WTC11 (cell line): ENCODE results near the gene H2AZ1. TPM values are rescaled to one million over a fixed set of nuclear protein-coding genes. Genes with fewer than 3 reads are reported as not detected.

ENCODE experiments used
- ATAC-seq: fragments of 200-7000 bp; cut with Tn5 transposase; 2 replicates; pipeline ENCODE4 v1.10.0; 2021; ENCODE audit warnings: mild to moderate bottlenecking, moderate library complexity
- CTCF ChIA-PET: fragments of 300-600 bp; sonication (Branson Sonifier 250); formaldehyde crosslinking; loops from one replicate; lab custom pipeline; 2021; ENCODE audit warnings: antibody characterized with exemption; lab: Charles Lee
- POLR2A ChIA-PET: fragments of 350-600 bp; sonication (Branson Sonifier 250); formaldehyde crosslinking; loops from one replicate; lab custom pipeline; 2021; ENCODE audit warnings: antibody characterized with exemption; lab: Charles Lee
- DNase-seq: peaks from one replicate; pipeline ENCODE4 v3.0.0; 2021; ENCODE audit warnings: low spot score
- H3K27ac Mint-ChIP-seq: 2 replicates; pipeline ENCODE4 v1.8.0; 2021; ENCODE audit warnings: mixed read lengths
- H3K27me3 Mint-ChIP-seq: 2 replicates; pipeline ENCODE4 v1.8.0; 2021; ENCODE audit warnings: low read depth, mild to moderate bottlenecking, moderate library complexity, mixed read lengths
- H3K36me3 Mint-ChIP-seq: 2 replicates; pipeline ENCODE4 v1.8.0; 2021; ENCODE audit warnings: mixed read lengths
- H3K4me1 Mint-ChIP-seq: 2 replicates; pipeline ENCODE4 v1.8.0; 2022; ENCODE audit warnings: mixed read lengths
- H3K4me3 Mint-ChIP-seq: 2 replicates; pipeline ENCODE4 v1.8.0; 2021; ENCODE audit warnings: mild to moderate bottlenecking, moderate library complexity, mixed read lengths
- H3K9me3 Mint-ChIP-seq: 2 replicates; pipeline ENCODE4 v1.8.0; 2021; ENCODE audit warnings: mixed read lengths
- FOXP1 ChIP-seq: sonication (generic); formaldehyde crosslinking; IDR thresholded peaks from 2 replicates; pipeline ENCODE4 v1.8.0; 2022; ENCODE audit warnings: missing genetic modification reagents, mild to moderate bottlenecking, moderate library complexity, borderline replicate concordance
- GABPB1 ChIP-seq: sonication (generic); formaldehyde crosslinking; IDR thresholded peaks from 2 replicates; pipeline ENCODE4 v1.8.1; 2023; ENCODE audit warnings: mild to moderate bottlenecking, missing genetic modification reagents
- GRHL2 ChIP-seq: fragments of 250-450 bp; sonication (Bioruptor Pico); IDR thresholded peaks from 2 replicates; pipeline ENCODE4 v1.8.0; 2022; ENCODE audit warnings: mild to moderate bottlenecking, moderate library complexity; ENCODE audit not compliant: insufficient replicate concordance, severe bottlenecking
- GTF2I ChIP-seq: fragments of 250-450 bp; sonication (Bioruptor Pico); conservative IDR thresholded peaks from 2 replicates; pipeline ENCODE4 v1.4.0; 2021; ENCODE audit warnings: mild to moderate bottlenecking
- HMGA2 ChIP-seq: fragments of 250-450 bp; sonication (Bioruptor Pico); IDR thresholded peaks from 2 replicates; pipeline ENCODE4 v1.4.0; 2021; ENCODE audit warnings: mild to moderate bottlenecking, moderate library complexity
- IRF2 ChIP-seq: sonication (generic); formaldehyde crosslinking; IDR thresholded peaks from 2 replicates; pipeline ENCODE4 v1.8.0; 2022; ENCODE audit warnings: low read depth, missing genetic modification reagents, borderline replicate concordance
- JUN ChIP-seq: sonication (generic); formaldehyde crosslinking; IDR thresholded peaks from 2 replicates; pipeline ENCODE4 v1.8.0; 2023; ENCODE audit warnings: mild to moderate bottlenecking, missing genetic modification reagents
- MXD4 ChIP-seq: fragments of 250-450 bp; sonication (Bioruptor Pico); IDR thresholded peaks from 2 replicates; pipeline ENCODE4 v1.8.0; 2021; ENCODE audit warnings: mild to moderate bottlenecking, moderate library complexity, borderline replicate concordance
- NR1H2 ChIP-seq: sonication (generic); formaldehyde crosslinking; IDR thresholded peaks from 2 replicates; pipeline ENCODE4 v1.9.0; 2021; ENCODE audit warnings: mild to moderate bottlenecking, moderate library complexity, missing genetic modification reagents
- RELA ChIP-seq: sonication (generic); formaldehyde crosslinking; IDR thresholded peaks from 2 replicates; pipeline ENCODE4 v1.8.1; 2022; ENCODE audit warnings: missing genetic modification reagents, mild to moderate bottlenecking, borderline replicate concordance
- SOX15 ChIP-seq: fragments of 250-450 bp; sonication (Bioruptor Pico); IDR thresholded peaks from 2 replicates; pipeline ENCODE4 v1.9.0; 2021; ENCODE audit warnings: mild to moderate bottlenecking
- SP1 ChIP-seq: sonication (generic); formaldehyde crosslinking; conservative IDR thresholded peaks from 2 replicates; pipeline ENCODE4 v1.8.1; 2022; ENCODE audit warnings: missing genetic modification reagents
- ZNF121 ChIP-seq: sonication (generic); formaldehyde crosslinking; IDR thresholded peaks from 2 replicates; pipeline ENCODE4 v1.8.0; 2023; ENCODE audit warnings: missing genetic modification reagents
- ZNF219 ChIP-seq: sonication (generic); formaldehyde crosslinking; IDR thresholded peaks from 2 replicates; pipeline ENCODE4 v1.8.0; 2023; ENCODE audit warnings: missing genetic modification reagents, mild to moderate bottlenecking, borderline replicate concordance
- ZNF416 ChIP-seq: fragments of 250-450 bp; sonication (Bioruptor Pico); IDR thresholded peaks from 2 replicates; pipeline ENCODE4 v1.9.0; 2021; ENCODE audit warnings: mild to moderate bottlenecking, inconsistent platforms
- ZNF423 ChIP-seq: fragments of 250-450 bp; sonication (Bioruptor Pico); IDR thresholded peaks from 2 replicates; pipeline ENCODE4 v2.1.2; 2022; ENCODE audit warnings: mild to moderate bottlenecking, moderate library complexity
- total RNA-seq: library from RNA; stranded (reverse); gene quantifications from 3 replicates; pipeline ENCODE4 v1.2.3, GENCODE V29; 2021
- TF ChIP-seq, protein P1 (sequence below): sonication (generic); formaldehyde crosslinking; IDR thresholded peaks from 2 replicates; pipeline ENCODE4 v1.8.1; 2022; ENCODE audit warnings: low read depth, missing genetic modification reagents, borderline replicate concordance
- TF ChIP-seq, protein P2 (sequence below): sonication (generic); formaldehyde crosslinking; conservative IDR thresholded peaks from 2 replicates; pipeline ENCODE4 v1.8.1; 2022; ENCODE audit warnings: mild to moderate bottlenecking, missing genetic modification reagents
- TF ChIP-seq, protein P3 (sequence below): sonication (generic); formaldehyde crosslinking; IDR thresholded peaks from 2 replicates; pipeline ENCODE4 v1.8.0; 2023; ENCODE audit warnings: mild to moderate bottlenecking, missing genetic modification reagents
- TF ChIP-seq, protein P4 (sequence below): fragments of 250-450 bp; sonication (Bioruptor Pico); conservative IDR thresholded peaks from 2 replicates; pipeline ENCODE4 v1.9.0; 2021; ENCODE audit warnings: mild to moderate bottlenecking
- TF ChIP-seq, protein P5 (sequence below): sonication (generic); formaldehyde crosslinking; IDR thresholded peaks from 2 replicates; pipeline ENCODE4 v1.8.0; 2022; ENCODE audit warnings: missing genetic modification reagents
- TF ChIP-seq, protein P6 (sequence below): fragments of 250-450 bp; sonication (Bioruptor Pico); IDR thresholded peaks from 2 replicates; pipeline ENCODE4 v2.1.2; 2022; ENCODE audit warnings: mild to moderate bottlenecking, moderate library complexity

The H2AZ1 gene
- total RNA-seq, 1 experiment from 2014 or later = 684 TPM

DNA sequence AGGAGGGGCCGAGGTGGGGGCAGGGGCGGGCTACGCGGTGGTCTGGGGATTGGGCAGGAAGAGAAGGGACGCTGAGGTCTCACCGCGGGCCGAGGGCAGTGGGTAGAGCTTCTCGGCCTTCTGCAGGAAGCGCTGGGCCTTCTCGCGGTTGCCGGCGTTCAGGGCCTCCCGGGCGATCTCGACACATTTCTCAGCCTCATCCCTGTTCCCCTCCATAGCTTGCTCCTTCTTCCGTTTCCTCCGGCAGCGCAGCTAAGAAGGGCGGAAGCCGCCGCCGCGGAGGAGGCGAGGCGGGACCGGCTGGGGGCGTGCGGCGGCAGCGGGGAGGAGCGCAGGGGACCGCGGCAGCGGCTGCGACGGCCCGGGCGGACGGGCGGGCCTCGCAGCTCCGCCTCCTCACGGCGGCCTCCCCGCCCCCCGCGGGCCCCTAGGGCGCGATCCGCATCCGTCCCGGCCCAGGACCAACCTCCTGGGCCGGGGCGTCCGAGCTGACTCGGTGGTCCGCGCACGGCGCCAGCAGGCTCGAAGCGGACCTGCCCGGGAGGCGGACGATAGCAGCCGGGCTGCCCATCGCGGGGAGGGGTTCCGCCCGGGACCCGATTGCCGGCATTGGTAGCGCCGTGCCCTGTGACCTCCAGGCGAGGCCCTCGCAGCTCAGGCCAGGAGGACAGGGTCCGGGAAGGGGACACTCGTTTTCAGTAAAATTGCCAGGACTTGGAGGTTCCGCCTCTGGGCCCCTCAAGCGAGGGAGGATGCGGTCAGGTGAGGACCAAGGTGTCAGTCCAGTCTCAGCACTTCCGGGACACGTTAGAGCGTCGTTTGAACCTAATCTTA lies 3.5 kb downstream of the H2AZ1 start, which contains the start of gene DNAJB14 (continued):
- TF ChIP-seq, protein P1, sequence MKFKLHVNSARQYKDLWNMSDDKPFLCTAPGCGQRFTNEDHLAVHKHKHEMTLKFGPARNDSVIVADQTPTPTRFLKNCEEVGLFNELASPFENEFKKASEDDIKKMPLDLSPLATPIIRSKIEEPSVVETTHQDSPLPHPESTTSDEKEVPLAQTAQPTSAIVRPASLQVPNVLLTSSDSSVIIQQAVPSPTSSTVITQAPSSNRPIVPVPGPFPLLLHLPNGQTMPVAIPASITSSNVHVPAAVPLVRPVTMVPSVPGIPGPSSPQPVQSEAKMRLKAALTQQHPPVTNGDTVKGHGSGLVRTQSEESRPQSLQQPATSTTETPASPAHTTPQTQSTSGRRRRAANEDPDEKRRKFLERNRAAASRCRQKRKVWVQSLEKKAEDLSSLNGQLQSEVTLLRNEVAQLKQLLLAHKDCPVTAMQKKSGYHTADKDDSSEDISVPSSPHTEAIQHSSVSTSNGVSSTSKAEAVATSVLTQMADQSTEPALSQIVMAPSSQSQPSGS (CRISPR knock-in tag) = peak; percentile 44; the same call in 1 of the 2 replicates
- TF ChIP-seq IRF2 (CRISPR knock-in tag) = 0 out of 2 replicates have a peak, but pooled peaks have one; percentile 73
- peak; percentile 75; the same call in 1 of the 2 replicates for TF ChIP-seq RELA (CRISPR knock-in tag)
- TF ChIP-seq ZNF219 (CRISPR knock-in tag) = no peak
- no peak for TF ChIP-seq HMGA2 (CRISPR knock-in tag)
- TF ChIP-seq SOX15 (CRISPR knock-in tag) = no peak
- TF ChIP-seq FOXP1 (CRISPR knock-in tag) = peak; percentile 94
- TF ChIP-seq GABPB1 = no peak
- no peak for TF ChIP-seq MXD4
- TF ChIP-seq SP1 = peak; percentile 60; the same call in 1 of the 2 replicates
- TF ChIP-seq ZNF121 (CRISPR knock-in tag) = no peak
- TF ChIP-seq GRHL2 = no peak

DNA sequence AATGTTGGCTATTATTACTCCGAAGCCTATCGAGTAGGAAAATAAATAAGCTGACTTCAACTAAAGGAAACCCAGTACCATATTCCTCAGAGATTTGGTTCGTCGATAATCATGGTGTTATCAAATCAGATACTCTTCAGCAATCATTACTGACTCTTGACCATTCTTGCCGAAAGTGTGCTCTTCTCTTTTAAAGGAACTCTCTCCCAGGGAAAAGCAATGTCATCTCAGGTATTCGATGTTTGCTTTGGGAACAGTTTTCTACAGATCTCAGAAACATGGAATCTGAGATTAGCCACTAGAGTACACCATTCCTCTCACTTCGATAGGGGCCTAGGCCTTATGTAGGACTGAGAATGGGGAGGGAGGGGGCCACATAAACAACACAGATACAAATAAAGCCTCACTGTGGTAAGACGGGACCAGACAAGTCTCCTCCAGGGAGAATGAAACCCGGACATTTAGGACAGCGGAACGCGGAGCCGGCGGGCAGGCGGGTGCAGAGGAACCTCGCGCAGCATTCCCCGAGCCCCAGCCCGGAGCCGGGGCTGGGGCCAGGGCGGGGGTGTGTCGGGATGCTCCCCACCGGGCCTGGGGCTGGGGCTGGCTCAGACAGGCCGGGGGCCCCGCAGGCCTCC lies 4.2 kb downstream of the H2AZ1 start:
- peak overlapping the region; percentile 98 for H3K27ac Mint-ChIP-seq
- DNase-seq = peak; percentile 60
- no peaks in the 10 kb centered on the region for H3K27me3 Mint-ChIP-seq
- H3K4me3 Mint-ChIP-seq = peak overlapping the region; percentile 99
- ChIA-PET CTCF (interaction anchor here (0.7 to 0.9 kb wide), 2 partner anchors 24 to 148 kb away, joined by 3 read pairs; no protein-coding TSS in a partner anchor), POLR2A (interaction anchor here (2.0 kb wide), 1 partner anchor 51 kb away, joined by 10 read pairs; the partner anchor contains the start of gene LAMTOR3)
- H3K36me3 Mint-ChIP-seq = peaks cover 3% of the 10 kb centered on the region; the same call in 1 of the 2 replicates
- no peaks in the 10 kb centered on the region for H3K9me3 Mint-ChIP-seq
- peak; percentile 1 for ATAC-seq
- H3K4me1 Mint-ChIP-seq = peaks cover 26% of the 10 kb centered on the region
- TF ChIP-seq, protein P2, sequence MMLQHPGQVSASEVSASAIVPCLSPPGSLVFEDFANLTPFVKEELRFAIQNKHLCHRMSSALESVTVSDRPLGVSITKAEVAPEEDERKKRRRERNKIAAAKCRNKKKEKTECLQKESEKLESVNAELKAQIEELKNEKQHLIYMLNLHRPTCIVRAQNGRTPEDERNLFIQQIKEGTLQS (CRISPR knock-in tag) = no peak
- TF ChIP-seq GTF2I (CRISPR knock-in tag) (no peak), SOX15 (CRISPR knock-in tag) (no peak), JUN (CRISPR knock-in tag) (no peak), ZNF416 (CRISPR knock-in tag) (no peak), NR1H2 (CRISPR knock-in tag) (no peak), HMGA2 (CRISPR knock-in tag) (no peak), ZNF423 (CRISPR knock-in tag) (no peak), IRF2 (CRISPR knock-in tag) (no peak)
- TF ChIP-seq, protein P3, sequence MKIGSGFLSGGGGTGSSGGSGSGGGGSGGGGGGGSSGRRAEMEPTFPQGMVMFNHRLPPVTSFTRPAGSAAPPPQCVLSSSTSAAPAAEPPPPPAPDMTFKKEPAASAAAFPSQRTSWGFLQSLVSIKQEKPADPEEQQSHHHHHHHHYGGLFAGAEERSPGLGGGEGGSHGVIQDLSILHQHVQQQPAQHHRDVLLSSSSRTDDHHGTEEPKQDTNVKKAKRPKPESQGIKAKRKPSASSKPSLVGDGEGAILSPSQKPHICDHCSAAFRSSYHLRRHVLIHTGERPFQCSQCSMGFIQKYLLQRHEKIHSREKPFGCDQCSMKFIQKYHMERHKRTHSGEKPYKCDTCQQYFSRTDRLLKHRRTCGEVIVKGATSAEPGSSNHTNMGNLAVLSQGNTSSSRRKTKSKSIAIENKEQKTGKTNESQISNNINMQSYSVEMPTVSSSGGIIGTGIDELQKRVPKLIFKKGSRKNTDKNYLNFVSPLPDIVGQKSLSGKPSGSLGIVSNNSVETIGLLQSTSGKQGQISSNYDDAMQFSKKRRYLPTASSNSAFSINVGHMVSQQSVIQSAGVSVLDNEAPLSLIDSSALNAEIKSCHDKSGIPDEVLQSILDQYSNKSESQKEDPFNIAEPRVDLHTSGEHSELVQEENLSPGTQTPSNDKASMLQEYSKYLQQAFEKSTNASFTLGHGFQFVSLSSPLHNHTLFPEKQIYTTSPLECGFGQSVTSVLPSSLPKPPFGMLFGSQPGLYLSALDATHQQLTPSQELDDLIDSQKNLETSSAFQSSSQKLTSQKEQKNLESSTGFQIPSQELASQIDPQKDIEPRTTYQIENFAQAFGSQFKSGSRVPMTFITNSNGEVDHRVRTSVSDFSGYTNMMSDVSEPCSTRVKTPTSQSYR (CRISPR knock-in tag) = no peak
- TF ChIP-seq, protein P4, sequence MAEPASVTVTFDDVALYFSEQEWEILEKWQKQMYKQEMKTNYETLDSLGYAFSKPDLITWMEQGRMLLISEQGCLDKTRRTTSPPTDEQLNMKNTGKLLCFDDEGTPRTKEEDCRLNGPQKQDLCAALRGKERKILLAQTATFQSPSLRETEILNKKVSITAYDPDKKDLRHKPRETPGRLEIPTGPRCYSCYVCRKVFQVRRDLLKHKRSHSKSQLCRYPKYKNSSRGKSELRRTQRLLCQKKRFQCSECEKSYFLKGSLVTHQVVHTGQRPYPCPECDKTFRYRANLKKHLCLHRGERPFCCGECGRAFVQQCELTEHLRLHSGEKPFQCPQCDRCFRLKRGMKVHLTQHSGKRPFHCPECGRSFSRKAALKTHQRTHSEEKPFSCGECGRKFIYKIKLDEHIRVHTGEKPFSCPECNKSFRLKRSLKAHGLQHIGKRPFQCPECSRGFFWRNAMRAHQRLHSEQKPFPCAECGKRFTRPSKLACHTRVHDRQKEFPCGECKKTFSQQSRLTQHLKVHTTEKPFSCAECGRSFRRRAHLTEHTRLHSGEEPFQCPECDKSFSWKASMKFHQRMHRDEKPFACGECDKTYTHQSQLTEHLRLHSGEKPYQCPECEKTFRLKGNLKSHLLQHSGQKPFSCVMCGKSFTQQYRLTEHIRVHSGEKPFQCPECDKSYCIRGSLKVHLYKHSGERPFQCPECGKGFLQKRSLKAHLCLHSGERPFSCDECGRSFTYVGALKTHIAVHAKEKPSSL (CRISPR knock-in tag) = no peak
- TF ChIP-seq, protein P5, sequence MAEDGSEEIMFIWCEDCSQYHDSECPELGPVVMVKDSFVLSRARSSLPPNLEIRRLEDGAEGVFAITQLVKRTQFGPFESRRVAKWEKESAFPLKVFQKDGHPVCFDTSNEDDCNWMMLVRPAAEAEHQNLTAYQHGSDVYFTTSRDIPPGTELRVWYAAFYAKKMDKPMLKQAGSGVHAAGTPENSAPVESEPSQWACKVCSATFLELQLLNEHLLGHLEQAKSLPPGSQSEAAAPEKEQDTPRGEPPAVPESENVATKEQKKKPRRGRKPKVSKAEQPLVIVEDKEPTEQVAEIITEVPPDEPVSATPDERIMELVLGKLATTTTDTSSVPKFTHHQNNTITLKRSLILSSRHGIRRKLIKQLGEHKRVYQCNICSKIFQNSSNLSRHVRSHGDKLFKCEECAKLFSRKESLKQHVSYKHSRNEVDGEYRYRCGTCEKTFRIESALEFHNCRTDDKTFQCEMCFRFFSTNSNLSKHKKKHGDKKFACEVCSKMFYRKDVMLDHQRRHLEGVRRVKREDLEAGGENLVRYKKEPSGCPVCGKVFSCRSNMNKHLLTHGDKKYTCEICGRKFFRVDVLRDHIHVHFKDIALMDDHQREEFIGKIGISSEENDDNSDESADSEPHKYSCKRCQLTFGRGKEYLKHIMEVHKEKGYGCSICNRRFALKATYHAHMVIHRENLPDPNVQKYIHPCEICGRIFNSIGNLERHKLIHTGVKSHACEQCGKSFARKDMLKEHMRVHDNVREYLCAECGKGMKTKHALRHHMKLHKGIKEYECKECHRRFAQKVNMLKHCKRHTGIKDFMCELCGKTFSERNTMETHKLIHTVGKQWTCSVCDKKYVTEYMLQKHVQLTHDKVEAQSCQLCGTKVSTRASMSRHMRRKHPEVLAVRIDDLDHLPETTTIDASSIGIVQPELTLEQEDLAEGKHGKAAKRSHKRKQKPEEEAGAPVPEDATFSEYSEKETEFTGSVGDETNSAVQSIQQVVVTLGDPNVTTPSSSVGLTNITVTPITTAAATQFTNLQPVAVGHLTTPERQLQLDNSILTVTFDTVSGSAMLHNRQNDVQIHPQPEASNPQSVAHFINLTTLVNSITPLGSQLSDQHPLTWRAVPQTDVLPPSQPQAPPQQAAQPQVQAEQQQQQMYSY = no peak
- TF ChIP-seq, protein P6, sequence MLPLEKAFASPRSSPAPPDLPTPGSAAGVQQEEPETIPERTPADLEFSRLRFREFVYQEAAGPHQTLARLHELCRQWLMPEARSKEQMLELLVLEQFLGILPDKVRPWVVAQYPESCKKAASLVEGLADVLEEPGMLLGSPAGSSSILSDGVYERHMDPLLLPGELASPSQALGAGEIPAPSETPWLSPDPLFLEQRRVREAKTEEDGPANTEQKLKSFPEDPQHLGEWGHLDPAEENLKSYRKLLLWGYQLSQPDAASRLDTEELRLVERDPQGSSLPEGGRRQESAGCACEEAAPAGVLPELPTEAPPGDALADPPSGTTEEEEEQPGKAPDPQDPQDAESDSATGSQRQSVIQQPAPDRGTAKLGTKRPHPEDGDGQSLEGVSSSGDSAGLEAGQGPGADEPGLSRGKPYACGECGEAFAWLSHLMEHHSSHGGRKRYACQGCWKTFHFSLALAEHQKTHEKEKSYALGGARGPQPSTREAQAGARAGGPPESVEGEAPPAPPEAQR (CRISPR knock-in tag) = no peak
